HG03457 (cell line): ENCODE results near the gene DCTN1.
A peak's percentile ranks its signal among the peaks of the same experiment; 100 is the strongest.
"Not testable (repeated sequence)": the region's sequence is repeated elsewhere in the genome, so short reads cannot be mapped to it uniquely, and the experiment has no call there.

Experiments used
- ATAC-seq: cut with Tn5 transposase; IDR thresholded peaks from one replicate; pipeline ENCODE4 v1.9.1; 2021; ENCODE audit warnings: moderate number of reproducible peaks; ENCODE audit not compliant: unreplicated experiment

The DCTN1 gene

DNA sequence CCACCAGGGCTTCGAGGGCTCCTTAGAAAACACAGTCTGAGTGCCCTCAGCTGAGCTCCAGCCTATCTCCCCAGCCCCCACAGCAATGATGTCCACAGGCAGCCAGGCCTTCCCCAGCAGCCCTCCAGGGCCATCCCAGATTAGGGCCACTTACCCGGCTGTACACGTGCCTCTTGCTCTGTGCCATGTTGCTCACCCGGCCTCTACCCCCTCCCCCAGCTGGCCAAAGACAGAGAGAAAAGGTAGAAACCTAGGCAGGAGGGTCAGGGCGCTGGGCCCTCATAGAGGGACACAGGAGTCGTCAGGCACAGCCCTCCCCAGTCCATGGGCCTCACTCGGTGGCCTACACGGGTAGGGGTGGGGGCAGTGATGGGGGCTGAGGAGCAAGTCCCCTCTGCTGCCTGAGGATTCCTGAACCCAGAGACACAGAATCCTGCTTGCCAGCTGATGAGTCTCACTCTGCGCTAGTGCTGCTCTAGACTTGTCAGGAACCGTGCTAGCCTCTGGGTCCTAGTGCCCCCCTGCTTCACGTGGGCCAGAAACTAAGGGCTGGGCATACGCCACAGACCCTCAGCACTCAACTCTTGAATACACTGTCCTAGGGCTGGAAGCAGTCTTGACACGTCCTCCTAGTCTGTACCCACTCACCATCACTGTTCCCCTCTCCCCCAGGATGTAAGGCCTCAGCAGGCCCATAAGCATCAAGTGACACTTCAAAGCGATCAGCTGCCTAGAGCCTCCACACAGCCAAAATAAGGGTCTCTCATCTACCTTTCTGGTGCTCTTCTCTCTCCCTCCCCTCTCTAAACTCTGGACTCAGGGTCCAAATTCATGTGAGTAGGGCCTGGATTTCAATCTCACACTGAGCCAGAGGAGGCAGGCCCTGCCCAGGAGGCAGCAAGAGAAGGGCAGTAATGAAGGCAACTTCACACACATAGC, at the start of gene DCTN1:
TSS of gene DCTN1 (minus strand) at position 461 of the 939 bp plus-strand sequence. CDS start at position 187, 274 bp downstream.
- no peak for ATAC-seq

DNA sequence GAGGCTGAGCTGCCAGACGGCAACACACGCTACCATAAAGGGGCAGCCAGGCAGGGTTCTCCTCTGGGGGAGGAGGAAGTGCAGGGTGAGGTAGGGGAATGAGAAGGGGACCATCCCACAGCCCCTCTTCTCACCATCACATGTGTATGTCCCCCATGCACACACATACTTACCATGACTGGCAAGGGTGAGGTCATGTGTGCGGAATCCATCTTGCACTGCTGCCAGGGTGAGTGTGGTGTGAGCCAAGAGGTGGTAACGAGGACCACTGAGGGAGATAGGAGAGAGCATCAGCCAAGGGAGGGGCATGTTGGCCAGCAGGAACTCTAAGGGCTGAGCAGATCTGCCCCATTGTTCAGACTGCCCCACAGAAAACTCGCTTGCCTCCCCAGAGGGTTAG, 48.6 kb upstream of the DCTN1 start:
- no peak for ATAC-seq

DNA sequence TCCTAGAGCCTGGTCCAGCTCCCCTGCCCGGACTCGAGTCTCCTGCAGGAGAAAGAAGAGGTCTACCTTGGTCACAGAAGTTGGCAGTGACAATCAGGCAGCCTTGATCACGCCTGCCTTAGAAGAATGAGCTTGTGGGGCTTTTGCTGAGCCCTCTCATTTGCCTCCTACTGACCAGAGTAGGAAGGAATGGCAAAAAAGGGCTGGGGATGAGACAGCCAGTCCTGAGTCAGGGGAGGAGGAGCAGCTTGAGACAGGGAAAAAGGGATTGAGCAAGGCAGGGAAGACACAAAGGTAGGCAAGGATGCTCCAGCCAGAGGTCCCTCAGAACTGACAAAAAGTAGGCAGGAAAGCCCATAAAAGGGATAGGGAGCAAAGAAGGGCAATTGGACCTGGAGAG, 47.4 kb upstream of the DCTN1 start:
- no peak for ATAC-seq

DNA sequence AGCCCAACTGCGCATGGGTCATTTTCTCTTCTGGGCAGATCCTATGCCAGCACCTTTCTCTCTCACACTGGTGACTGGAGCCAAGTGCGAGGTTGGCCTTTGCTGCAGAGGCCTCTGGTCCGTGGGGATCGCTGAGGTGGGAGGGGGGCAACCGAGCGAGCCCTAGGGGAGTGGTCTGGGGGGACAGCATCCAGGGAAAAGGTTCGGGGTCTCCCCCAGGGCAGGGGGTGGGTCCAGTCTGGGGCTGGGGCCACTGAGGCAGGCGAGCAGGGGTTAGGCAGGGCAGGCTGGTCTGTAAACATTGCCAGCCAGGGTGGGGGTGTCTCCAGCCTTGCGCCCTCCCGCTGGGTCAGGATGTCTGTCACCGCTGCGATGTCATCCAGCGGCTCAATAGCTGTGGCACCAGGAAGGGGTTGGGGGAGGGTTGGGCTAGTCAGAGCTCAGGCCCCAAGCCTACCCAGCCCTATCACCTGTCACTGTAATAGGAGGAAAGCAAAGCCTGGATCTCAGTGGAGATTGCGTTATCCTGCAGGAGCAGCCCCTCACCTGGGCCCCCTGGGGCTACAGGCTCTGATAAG, 46.2 kb upstream of the DCTN1 start:
- ATAC-seq, result no peak

DNA sequence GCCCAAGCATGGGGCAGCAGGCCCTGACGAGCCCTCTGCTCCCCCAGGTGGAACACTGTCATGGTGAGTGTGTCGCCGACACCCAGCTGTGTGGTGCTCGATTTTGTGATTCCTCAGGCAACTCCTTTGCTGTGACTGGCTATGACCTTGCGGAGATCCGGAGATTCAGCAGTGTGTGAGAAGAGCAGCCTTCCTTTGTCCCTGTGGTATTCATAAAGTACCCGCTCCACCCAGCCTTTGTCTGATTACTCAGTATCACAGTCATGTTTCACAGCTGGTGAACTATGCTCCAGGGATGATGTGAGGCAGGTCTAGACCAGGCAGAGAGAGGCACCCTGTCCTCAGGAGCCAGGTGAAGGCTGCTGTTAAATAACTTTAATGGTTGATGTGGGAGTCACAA, 45.4 kb upstream of the DCTN1 start:
- ATAC-seq, result no peak

DNA sequence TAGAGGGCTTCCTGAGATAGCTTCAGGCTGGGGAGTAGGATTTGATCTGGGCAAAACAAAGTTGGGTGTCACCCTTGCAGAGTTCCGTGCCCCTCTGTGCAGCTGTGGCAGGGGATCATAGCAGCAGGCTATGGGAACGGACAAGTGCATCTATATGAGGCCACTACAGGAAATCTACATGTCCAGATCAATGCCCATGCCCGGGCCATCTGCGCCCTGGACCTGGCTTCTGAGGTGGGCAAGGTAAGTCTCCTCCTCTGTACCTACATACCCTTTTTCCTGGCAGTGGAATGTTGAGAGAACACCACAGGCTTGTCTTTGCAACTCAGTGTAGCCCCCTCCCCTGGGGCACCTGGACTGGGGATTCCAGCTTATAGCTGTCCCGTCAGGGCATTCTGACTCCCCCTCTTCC, 44.9 kb upstream of the DCTN1 start:
- no peak for ATAC-seq

DNA sequence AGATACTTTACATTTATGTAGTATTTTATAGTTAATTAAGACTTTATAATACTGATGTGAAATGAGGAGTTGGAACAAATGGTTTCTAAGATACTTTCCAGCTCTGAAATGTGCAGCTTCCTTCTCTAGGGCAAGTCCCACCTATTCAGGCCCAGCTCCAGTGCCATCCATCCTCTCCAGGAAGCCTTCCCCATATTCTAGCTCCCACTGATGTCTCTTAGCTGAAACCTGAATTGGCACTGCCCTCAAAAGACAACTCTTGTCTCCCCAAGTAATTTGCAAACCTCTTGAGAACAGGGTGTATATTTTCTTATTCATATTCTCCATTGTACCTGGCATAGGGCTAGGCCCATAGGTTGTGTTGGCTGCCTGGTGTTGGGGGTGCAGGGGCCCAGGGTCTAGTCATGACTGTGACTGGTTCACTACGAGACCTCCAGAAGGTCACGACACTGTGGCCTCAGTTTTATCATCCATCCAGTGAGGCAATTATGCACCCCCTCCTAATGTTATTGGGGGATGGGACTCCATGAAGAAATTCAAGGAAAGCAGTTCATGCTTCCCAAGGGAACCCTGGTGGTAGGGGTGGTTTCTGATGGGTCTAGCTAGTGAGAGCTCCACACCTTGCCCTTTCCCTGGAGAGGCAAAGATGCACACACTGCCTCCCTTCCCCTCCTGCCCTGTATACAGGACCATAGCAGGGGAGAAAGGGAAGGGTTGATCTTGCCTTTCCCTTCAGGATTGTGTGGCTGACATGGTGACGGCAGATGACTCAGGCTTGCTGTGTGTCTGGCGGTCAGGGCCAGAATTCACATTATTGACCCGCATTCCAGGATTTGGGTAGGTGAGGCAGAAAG, 44.3 kb upstream of the DCTN1 start:
- no peak for ATAC-seq

DNA sequence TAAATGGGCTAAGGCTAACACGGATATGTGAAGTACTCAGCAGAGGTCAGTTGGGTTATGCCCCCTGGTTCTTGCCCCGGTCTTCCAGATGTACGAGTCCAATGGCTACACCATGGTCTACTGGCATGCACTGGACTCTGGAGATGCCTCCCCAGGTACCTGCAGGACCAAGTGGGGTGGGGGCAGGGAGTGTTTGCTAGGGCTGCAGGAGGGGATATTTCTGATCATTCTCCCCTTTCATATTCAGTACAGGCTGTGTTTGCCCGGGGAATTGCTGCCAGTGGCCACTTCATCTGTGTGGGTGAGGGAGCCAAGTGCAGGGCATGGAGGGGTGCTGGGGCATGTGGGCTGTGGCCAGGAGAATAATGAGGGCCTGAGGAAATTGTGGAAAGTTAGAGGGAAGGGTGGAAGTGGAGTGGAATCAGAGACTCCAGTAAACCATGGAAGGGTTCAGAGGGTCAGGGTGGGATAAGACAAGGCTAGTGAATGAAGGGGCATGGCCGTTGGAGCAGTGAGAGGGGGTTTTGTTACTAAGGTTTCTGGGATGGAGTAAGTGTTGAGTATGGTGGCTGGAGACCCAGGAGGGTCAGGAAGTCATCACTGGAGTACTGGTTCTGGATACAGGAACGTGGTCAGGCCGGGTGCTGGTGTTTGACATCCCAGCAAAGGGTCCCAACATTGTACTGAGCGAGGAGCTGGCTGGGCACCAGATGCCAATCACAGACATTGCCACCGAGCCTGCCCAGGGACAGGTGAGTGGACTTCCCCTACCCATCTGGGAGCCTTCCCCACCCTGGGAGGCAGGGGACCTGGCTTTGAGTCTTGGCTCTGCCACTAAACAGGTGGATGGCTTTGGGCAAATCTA, 43.4 kb upstream of the DCTN1 start:
- ATAC-seq, result no peak

DNA sequence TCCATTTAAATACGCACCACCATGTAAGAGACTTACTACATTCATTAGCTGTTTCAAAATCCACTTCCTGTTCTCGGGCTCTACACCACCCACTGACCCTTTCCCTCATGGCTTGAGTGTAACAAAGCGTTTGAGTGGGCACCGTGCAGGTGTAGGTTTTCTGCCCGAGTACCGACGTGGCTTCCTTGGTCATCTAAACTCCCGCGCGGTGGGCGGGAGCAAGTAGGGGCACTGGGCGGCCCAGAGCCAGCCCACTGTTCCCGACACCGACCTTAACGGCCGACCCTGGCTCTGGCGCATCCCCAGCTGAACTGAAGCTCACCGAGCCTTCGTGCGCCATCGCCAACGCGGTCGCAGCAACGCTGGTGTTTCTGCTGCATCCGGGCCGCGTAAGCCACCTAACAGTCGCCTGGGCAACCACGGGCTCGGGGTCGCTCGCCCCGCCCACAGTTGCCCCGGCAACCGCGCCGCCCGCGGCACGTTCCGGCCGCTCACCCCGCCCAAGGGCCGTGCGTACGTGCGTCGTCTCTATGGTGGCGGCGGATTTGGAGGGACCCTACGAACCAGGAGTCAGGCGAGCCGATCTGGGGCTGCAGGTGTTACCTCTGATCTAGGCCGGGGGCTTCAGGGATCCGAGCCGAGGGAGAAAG, 41.2 kb upstream of the DCTN1 start, which contains the start of the genes C2orf81 and WDR54:
TSS of gene C2orf81 (minus strand) at position 399 of the 650 bp plus-strand sequence. CDS start at position 340, 59 bp downstream.
TSS of gene WDR54 (plus strand) at position 510 of the 650 bp plus-strand sequence. CDS start 424 bp downstream, outside the sequence.
- ATAC-seq, result peak; percentile 80

DNA sequence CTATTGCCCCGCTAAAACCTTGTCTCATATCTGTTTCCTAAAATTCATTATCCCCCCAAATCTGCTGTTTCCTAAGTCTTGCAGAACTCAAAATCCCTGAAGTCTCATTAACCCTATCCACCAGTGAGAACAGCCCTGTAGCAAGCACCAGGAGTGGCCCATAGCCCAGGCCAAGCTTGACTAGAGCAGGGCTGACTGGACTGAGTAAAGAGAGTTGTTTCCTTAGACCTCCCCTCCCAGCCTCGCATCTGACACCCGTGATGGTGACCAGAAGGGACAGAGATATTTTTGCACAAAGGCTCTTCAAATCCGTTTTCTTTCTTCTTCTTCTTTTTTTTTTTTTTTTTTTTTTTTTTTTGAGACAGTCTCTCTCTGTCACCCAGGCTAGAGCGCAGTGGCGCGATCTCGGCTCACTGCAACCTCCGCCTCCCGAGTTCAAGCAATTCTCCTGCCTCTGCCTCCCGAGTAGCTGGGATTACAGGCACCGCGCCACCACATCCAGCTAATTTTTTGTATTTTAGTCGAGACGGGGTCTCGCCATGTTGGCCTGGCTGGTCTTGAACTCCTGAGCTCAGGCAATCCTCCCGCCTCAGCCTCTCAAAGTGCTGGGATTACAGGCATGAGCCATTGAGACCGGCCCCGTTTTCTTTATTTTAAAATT, 40.5 kb upstream of the DCTN1 start:
- ATAC-seq, result not testable (repeated sequence)

DNA sequence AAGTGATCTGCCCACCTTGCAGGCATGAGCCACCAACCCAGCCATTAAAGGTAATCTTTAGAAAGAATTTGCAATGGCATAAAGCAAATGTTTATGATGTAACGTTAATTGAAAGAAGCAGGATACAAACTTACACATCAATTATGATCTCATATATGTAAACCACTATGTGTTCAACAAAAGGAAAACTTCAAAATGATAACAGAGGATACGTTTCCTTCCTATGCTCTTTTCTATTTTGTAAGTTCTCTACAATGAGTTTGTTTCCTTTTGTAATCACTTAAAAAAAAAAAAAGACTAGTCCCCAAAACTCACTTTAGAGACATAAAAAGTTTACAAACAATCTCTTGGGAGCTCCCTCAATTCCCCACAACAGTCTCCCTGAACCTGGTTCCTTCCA, 39.9 kb upstream of the DCTN1 start:
- no peak for ATAC-seq

DNA sequence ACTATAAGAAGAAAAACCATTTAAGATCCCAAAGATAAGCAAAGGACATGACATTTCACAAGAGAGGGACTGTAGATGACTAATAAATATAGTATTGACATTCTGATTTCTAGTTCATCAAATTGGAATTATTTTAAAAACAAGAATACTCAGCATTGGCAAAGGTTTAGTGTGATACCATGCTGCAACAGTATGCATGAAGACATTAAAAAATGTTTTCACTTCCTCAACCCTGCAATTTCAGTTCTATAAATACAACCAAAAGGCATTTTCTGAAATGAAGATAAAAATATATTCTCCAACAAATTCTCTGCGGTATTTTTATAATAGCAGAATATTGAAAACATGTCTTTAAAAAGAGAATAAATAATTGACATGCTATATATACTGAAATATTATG, 39.2 kb upstream of the DCTN1 start:
- no peak for ATAC-seq

DNA sequence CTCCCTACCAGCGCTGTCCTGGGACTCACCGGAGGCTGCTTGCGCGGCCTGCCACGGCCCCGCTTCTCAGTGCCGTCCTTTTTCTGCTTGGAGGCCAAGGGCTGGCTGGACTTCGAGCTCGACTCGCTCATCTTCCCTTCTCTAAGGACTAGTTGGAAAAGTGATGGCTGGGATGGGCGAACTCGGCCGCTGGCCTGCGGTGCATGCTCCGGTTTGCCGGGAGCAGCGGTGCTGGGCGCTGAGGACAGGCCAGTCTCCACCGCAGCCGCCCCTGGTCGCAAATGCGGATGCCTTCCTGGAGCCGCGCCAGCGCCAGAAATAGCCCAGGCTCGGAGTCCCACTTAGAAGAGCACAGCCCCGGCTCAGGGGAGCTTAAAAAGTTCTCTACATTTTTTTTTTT, 38.2 kb upstream of the DCTN1 start:
- ATAC-seq, result no peak

DNA sequence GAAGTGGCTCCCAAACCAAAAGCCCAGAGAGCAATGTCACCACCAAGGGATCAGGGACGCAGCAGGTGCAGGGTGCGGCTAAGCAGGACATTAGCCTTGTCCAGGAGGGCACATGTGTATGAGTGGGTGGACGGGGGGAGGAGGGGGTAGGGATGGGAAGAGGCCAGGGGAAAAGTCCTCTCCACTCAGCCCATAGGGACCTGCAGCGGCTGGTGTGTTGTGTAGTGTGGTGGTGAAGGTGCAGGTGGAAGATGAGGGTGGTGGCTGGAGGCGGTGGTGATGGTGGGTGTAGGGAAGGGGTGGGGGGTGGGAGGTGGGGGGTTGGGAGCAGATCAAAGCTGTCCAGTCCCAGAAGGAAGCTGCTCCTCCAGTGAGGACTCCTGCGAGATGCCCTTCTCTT, 37.7 kb upstream of the DCTN1 start:
- ATAC-seq, result no peak

DNA sequence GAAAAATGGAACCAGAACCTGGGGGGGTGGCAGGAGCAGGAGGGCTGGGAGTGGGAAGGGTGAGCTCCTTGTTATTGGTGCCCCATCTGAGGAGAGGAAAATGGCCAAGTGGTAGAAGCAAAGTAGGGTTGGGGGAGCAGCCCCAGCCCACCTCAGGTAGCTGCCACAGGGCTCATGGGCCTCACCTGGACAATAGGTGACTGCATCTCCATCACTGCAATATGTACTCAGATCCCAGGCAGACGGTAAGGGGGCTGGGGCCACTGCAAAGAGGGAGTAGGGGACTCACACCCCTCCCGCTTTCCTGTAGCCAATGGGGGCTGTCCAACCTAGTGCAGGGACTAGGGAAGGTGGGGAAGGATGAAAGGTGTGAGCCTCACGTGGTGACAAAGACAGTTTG, 37.1 kb upstream of the DCTN1 start:
- no peak for ATAC-seq

DNA sequence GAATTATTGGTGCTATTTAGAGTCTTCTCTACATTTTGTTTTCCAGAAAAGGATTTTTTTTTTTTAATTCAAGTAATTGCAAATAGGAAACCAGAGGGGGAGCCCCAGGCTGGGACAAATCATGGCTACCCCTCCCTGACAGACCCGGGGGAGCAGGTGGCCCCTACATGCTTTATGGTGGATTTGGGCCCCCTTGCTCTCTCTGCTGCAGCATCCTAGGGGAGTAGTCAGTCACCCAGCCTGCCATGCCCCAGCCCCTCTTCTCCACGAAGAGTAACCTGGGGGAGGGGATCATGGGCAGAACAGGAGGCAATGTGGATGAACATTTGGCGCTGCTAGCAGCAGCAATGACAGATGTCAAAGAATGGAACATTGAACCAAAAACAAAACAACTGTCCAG, 36.7 kb upstream of the DCTN1 start:
- no peak for ATAC-seq

DNA sequence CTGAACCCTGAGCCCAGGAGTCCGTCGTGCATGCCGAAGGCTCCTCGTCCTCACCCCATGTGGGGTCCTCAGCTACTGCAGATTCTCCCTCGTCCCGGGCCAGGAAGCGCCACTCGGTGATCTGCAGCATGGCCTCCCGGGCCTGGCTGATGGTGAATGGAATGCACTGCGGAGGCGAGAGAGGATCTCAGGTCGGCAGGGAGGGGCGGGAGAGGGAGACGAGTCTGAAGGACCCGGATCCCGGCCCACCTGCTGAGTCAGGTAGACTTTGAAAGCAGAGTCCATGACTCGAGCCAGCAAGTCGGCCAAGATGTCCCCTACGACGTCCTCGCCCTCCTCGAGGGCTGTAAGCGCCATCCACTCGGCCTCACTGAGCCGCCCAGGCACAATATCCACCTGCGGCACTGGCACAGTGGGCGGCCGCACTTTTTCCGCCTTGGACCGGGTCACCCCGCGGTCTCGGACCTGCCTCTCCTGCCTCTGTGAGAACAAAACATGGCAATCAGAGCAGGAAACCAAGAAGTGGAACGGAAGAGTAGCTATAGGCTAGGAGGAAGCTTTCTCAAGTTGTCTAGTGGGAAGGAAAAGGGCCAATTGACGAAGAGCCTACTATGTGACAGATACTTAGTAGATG, 35.8 kb upstream of the DCTN1 start:
- ATAC-seq, result no peak

DNA sequence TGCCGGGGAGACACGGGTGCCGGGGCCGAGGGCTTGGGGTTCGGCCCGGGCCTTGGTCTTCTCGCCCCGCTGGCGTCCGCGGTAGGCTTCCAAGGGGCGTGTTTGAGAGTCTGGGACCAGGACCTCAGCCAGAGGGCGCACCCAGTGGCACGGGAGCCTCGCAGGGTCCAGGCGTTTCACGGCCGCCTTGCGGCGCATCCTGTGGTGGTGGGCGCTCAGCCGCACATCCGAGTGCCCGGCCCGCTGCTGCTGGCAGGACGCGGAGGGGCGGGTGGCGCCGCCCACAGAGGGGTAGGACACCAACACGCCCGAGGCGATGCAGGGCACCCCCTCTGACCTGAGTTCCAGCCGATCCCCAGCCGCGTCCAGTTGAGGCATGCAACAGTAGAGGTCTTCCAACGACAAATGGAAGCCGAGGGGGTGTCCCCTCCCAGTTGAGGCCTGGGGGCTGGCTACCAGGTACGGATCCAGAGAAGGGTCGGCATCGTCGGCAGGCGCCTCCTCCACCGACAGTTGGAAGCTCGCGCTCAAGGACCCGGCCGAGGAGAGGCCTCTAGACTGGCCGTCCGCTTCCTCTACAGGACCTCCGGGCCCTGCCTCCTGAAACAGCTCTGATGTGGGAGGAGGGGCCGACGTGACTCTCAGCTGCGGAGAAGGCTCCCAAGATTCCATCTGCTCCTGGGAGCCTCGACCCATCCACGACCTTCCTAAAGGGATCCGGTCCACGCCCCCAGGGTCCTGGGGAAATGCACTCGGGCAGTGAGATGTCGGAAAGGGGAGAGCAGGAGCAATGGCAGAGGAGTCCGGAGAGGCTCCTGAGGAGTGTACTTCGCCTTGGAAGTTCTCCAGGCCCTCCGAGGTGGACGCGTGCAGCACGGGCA, 35.0 kb upstream of the DCTN1 start:
- no peak for ATAC-seq
